ENCODE results near the gene KCNH3. TPM values are rescaled to one million over a fixed set of nuclear protein-coding genes. Genes with fewer than 3 reads are reported as not detected.

Gene KCNH3
- total and polyA plus RNA-seq, 2 of the 13 experiments (the other 11 are each of a cell fraction or from before 2014, with no cell fraction given), result 0.01 to 0.07 TPM

- TF ChIP-seq, protein P1, sequence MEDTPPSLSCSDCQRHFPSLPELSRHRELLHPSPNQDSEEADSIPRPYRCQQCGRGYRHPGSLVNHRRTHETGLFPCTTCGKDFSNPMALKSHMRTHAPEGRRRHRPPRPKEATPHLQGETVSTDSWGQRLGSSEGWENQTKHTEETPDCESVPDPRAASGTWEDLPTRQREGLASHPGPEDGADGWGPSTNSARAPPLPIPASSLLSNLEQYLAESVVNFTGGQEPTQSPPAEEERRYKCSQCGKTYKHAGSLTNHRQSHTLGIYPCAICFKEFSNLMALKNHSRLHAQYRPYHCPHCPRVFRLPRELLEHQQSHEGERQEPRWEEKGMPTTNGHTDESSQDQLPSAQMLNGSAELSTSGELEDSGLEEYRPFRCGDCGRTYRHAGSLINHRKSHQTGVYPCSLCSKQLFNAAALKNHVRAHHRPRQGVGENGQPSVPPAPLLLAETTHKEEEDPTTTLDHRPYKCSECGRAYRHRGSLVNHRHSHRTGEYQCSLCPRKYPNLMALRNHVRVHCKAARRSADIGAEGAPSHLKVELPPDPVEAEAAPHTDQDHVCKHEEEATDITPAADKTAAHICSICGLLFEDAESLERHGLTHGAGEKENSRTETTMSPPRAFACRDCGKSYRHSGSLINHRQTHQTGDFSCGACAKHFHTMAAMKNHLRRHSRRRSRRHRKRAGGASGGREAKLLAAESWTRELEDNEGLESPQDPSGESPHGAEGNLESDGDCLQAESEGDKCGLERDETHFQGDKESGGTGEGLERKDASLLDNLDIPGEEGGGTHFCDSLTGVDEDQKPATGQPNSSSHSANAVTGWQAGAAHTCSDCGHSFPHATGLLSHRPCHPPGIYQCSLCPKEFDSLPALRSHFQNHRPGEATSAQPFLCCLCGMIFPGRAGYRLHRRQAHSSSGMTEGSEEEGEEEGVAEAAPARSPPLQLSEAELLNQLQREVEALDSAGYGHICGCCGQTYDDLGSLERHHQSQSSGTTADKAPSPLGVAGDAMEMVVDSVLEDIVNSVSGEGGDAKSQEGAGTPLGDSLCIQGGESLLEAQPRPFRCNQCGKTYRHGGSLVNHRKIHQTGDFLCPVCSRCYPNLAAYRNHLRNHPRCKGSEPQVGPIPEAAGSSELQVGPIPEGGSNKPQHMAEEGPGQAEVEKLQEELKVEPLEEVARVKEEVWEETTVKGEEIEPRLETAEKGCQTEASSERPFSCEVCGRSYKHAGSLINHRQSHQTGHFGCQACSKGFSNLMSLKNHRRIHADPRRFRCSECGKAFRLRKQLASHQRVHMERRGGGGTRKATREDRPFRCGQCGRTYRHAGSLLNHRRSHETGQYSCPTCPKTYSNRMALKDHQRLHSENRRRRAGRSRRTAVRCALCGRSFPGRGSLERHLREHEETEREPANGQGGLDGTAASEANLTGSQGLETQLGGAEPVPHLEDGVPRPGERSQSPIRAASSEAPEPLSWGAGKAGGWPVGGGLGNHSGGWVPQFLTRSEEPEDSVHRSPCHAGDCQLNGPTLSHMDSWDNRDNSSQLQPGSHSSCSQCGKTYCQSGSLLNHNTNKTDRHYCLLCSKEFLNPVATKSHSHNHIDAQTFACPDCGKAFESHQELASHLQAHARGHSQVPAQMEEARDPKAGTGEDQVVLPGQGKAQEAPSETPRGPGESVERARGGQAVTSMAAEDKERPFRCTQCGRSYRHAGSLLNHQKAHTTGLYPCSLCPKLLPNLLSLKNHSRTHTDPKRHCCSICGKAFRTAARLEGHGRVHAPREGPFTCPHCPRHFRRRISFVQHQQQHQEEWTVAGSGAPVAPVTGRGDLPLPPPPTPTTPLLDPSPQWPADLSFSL (CRISPR knock-in tag; IDR thresholded peaks at IDR 0.05), result no peak
- TF ChIP-seq PRPF4 (IDR thresholded peaks at IDR 0.05; ENCODE audit: low read depth, low read length, poor library complexity, severe bottlenecking), result no peak
Measured at GRCh38 chr12:49546481-49546880, 7.7 kb downstream of the KCNH3 start (continued).

- no peaks in the 10 kb centered on the region for H3K9me3 ChIP-seq (ENCODE audit: low read length)
- no peak overlapping the region for H3K27ac ChIP-seq (ENCODE audit: extremely low read length, insufficient read depth, low read length)
- no peak overlapping the region for H3K9ac ChIP-seq (ENCODE audit: insufficient read depth, low read depth, low read length)
- no peak overlapping the region for H2AFZ ChIP-seq (ENCODE audit: low read length)
- H3K4me1 ChIP-seq (ENCODE audit: insufficient read depth, low read length), result peaks cover 80% of the 10 kb centered on the region
- no peaks in the 10 kb centered on the region for H3K79me2 ChIP-seq (ENCODE audit: insufficient read depth, low read length)
- ATAC-seq (no peak), FAIRE-seq (no peak), DNase-seq (ENCODE audit: low spot score) (no peak)
- H3K4me3 ChIP-seq (replicated peaks in 1 of 3; ENCODE audit: insufficient read depth in 1 of 3, low read depth in 2 of 3, low read length in 3 of 3), result no peak overlapping the region
- TF ChIP-seq, protein P2, sequence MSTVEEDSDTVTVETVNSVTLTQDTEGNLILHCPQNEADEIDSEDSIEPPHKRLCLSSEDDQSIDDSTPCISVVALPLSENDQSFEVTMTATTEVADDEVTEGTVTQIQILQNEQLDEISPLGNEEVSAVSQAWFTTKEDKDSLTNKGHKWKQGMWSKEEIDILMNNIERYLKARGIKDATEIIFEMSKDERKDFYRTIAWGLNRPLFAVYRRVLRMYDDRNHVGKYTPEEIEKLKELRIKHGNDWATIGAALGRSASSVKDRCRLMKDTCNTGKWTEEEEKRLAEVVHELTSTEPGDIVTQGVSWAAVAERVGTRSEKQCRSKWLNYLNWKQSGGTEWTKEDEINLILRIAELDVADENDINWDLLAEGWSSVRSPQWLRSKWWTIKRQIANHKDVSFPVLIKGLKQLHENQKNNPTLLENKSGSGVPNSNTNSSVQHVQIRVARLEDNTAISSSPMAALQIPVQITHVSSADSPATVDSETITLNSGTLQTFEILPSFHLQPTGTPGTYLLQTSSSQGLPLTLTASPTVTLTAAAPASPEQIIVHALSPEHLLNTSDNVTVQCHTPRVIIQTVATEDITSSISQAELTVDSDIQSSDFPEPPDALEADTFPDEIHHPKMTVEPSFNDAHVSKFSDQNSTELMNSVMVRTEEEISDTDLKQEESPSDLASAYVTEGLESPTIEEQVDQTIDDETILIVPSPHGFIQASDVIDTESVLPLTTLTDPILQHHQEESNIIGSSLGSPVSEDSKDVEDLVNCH (CRISPR knock-in tag; IDR thresholded peaks at IDR 0.05), result no peak
- ChIA-PET CTCF (ENCODE audit: low intra/inter-chr PET ratio, low total read pairs) (no interaction called here), POLR2A (no interaction called here)
- no peaks in the 10 kb centered on the region for H4K20me1 ChIP-seq (ENCODE audit: insufficient read depth, low read length)
- no peaks in the 10 kb centered on the region for H3K36me3 ChIP-seq (replicated peaks in 1 of 2; ENCODE audit: control insufficient read depth in 1 of 2, insufficient read depth in 2 of 2, low read length in 2 of 2)
- BruUV-seq (replicated peaks), result no TSS peak
- H3K4me2 ChIP-seq (ENCODE audit: low read depth, low read length), result no peak overlapping the region
- peaks cover 1 to 6% of the 10 kb centered on the region in 2 experiments; a peak in 1 of 5 replicates for H3K27me3 ChIP-seq (ENCODE audit: control insufficient read depth in 1 of 2, insufficient read depth in 2 of 2, low read length in 2 of 2)
- in situ Hi-C loops (cut with HindIII; ENCODE audit: extremely low pct_ligation_motif_present, low pct_unique_long_range_greater_than_20kb), result no loop called here
- WGBS (ENCODE audit: low lambda C conversion rate), result 42% methylated on average over 7 of the region's 7 CpGs
- intact Hi-C loops (cut with micrococcal nuclease; ENCODE audit: unreplicated experiment), result no loop called here
Measured at GRCh38 chr12:49547090-49547690, 8.4 kb downstream of the KCNH3 start.

Measured in HepG2 (cell line).